Ovary (tissue), 9 donors: ENCODE data around the gene MCU. TPM values are rescaled to one million over a fixed set of nuclear protein-coding genes. Genes with fewer than 3 reads are reported as not detected.

Experiments
- DNase-seq, 5 donors: peaks; one replicate each; pipeline ENCODE4 v3.0.0-alpha.2; 2019 to 2020
- H3K27ac ChIP-seq, 2 donors: fragments of 200-600 bp; one replicate each; pipeline versions ENCODE4 v1.5.1 to v1.8.0; 2019 to 2022
- H3K27me3 ChIP-seq: fragments of 200-600 bp; one replicate; pipeline ENCODE4 v1.8.0; 2022
- H3K36me3 ChIP-seq: fragments of 200-600 bp; sonication (generic); one replicate; pipeline ENCODE4 v1.5.1; 2019
- H3K4me1 ChIP-seq: one replicate; pipeline ENCODE4 v1.8.1; 2013; ENCODE audit warnings: mild to moderate bottlenecking, moderate library complexity; ENCODE audit not compliant: insufficient read depth
- H3K4me3 ChIP-seq: fragments of 200-600 bp; sonication (generic); one replicate; pipeline ENCODE4 v1.5.1; 2017
- H3K9me3 ChIP-seq, 2 donors: fragments of 200-600 bp in 1 of 2; sonication (generic) in 1 of 2; one replicate each; pipeline versions ENCODE4 v1.5.1 to v1.8.1; 2013 to 2019; ENCODE audit warnings: mild to moderate bottlenecking in 1 of 2, moderate library complexity in 1 of 2
- CTCF ChIP-seq, 3 donors: fragments of 450-650 bp in 2 of 3; fragments of 200-600 bp in 1 of 3; IDR thresholded peaks; one replicate each; pipeline versions ENCODE4 v1.5.1 to v1.8.0; 2016 to 2022; ENCODE audit warnings: antibody characterized with exemption in 3 of 3, mild to moderate bottlenecking in 1 of 3
- EP300 ChIP-seq: sonication (generic); formaldehyde crosslinking; IDR thresholded peaks from one replicate; pipeline ENCODE4 v1.6.1; 2017; ENCODE audit warnings: antibody characterized with exemption
- POLR2A ChIP-seq: fragments of 450-650 bp; IDR thresholded peaks from one replicate; pipeline ENCODE4 v1.6.1; 2017; ENCODE audit warnings: antibody characterized with exemption, mild to moderate bottlenecking, moderate library complexity
- WGBS, 3 donors: extraction: QIAGEN DNeasy Blood & Tissue Kit in 1 of 3; methylation state at CpG; one replicate each; pipeline versions ENCODE4 v1.1.5 to v1.1.7; 2013 to 2017; 5-methylcytosine and 5-hydroxymethylcytosine counted together
- intact Hi-C, 4 donors: fragments of 100-400 bp; cut with DNase I; formaldehyde crosslinking; loops; one replicate each; pipeline versions ENCODE4 v1.11.0 to v1.15.1; 2022 to 2023
- polyA plus RNA-seq, 2 donors: library from polyadenylated mRNA; stranded (reverse); fragments of 200-250 nt in 1 of 2; fragments of 350-450 nt in 1 of 2; fragmentation: Illumina TruSeq in 1 of 2; extraction: RNeasy Lipid Tissue Mini Kit (QIAGEN cat#74804) in 1 of 2; gene quantifications; one replicate each; pipeline ENCODE4 v1.2.3, GENCODE V29; 2013 to 2014
- total RNA-seq, 7 donors: library from RNA; depleted of rRNA in 2 of 7; stranded (reverse); fragments of >200 nt in 2 of 7; fragmentation: NEBNext Ultra II Directional in 3 of 7; extraction: Animal tissue kit (Norgen Biotek cat#: 25700) in 3 of 7; gene quantifications; one replicate each; pipeline versions ENCODE4 v1.1.0 to v1.2.4, GENCODE V29; 2016 to 2023
- donor health status: DM: no; HTN: no; CAD: no; lungs with moderate emphysema.
- donor health status: DM: no; HTN: no; CAD: no.
- donor health status: Bipolar disorder and iron deficiency.
- donor health status: DM: yes; HTN: yes; CAD: no.
- donor health status: DM: no; HTN: no; CAD: no.
- donor health status: DM: yes; HTN: yes; CAD: no.

MCU gene
- total and polyA plus RNA-seq, 9 donors, result 10.3 to 27.1 (median 12.8) TPM

GRCh38 chr10:72702868-72703581 is 11.1 kb downstream of the MCU start:
- no peak for TF ChIP-seq POLR2A
- no peak for TF ChIP-seq CTCF (IDR thresholded peaks at IDR 0.05)
- TF ChIP-seq EP300, result no peak
- no peak overlapping the region for H3K4me3 ChIP-seq
- no peak overlapping the region for H3K27ac ChIP-seq
- H3K9me3 ChIP-seq, result no peaks in the 10 kb centered on the region
- no peaks in the 10 kb centered on the region for H3K36me3 ChIP-seq
- H3K4me1 ChIP-seq, result no peaks in the 10 kb centered on the region
- intact Hi-C loops, result loop anchor here in 2 of 4 donors (10.0 kb wide), 1 partner anchor 132 kb away; no protein-coding TSS in a partner anchor
- 75 to 86% (median 76%) methylated on average over 3 of the region's 3 CpGs for WGBS, 3 donors
- DNase-seq, result no peak
- no peaks in the 10 kb centered on the region for H3K27me3 ChIP-seq

- Histone ChIP-seq H3K27me3 (no peaks in the 10 kb centered on the region), H3K36me3 (no peaks in the 10 kb centered on the region), H3K4me3 (no peak overlapping the region), H3K4me1 (peaks cover 1% of the 10 kb centered on the region), H3K27ac (no peak overlapping the region), H3K9me3 (no peaks in the 10 kb centered on the region)
- WGBS, 3 donors, result 89 to 90% (median 90%) methylated on average over 4 of the region's 4 CpGs
- DNase-seq, result no peak
- intact Hi-C loops, result loop anchor here in 2 of 4 donors (10.0 kb wide), 1 partner anchor 131 kb away; no protein-coding TSS in a partner anchor
- no peak for TF ChIP-seq EP300
Observed at GRCh38 chr10:72704117-72704516, 12.2 kb downstream of the MCU start.

- Histone ChIP-seq H3K4me3 (no peak overlapping the region), H3K36me3 (no peaks in the 10 kb centered on the region), H3K27me3 (no peaks in the 10 kb centered on the region), H3K4me1 (peaks cover 6% of the 10 kb centered on the region), H3K27ac (peak overlapping the region in 1 of 2 donors; percentile 42), H3K9me3 (no peaks in the 10 kb centered on the region)
- DNase-seq, result peak in 1 of 5 donors; percentile 47
- TF ChIP-seq POLR2A, result no peak
- TF ChIP-seq CTCF (IDR thresholded peaks at IDR 0.05), result no peak
- TF ChIP-seq EP300, result no peak
- intact Hi-C loops, result loop anchor here in 2 of 4 donors (10.0 kb wide), 1 partner anchor 126 kb away; no protein-coding TSS in a partner anchor
- WGBS, 3 donors, result 2 to 5% (median 2%) methylated on average over 1 of the region's 1 CpG
Observed at GRCh38 chr10:72709041-72709440, 17.1 kb downstream of the MCU start.

GRCh38 chr10:72712136-72712535 is 20.2 kb downstream of the MCU start:
- peaks cover 6% of the 10 kb centered on the region for H3K4me1 ChIP-seq
- H3K36me3 ChIP-seq, result no peaks in the 10 kb centered on the region
- no peak for DNase-seq
- TF ChIP-seq EP300, result no peak
- no peak for TF ChIP-seq POLR2A
- no peak for TF ChIP-seq CTCF (IDR thresholded peaks at IDR 0.05)
- no peaks in the 10 kb centered on the region for H3K27me3 ChIP-seq
- WGBS, 3 donors, result 1 to 6% (median 1%) methylated on average over 2 of the region's 2 CpGs
- H3K4me3 ChIP-seq, result no peak overlapping the region
- H3K9me3 ChIP-seq, result no peaks in the 10 kb centered on the region
- peak overlapping the region in 1 of 2 donors; percentile 19 for H3K27ac ChIP-seq
- intact Hi-C loops, result no loop called here

- TF ChIP-seq POLR2A (no peak), CTCF (IDR thresholded peaks at IDR 0.05) (no peak), EP300 (no peak)
- no peak overlapping the region for H3K4me3 ChIP-seq
- WGBS, 3 donors, result 96 to 100% (median 98%) methylated on average over 2 of the region's 2 CpGs
- no peak for DNase-seq
- no peaks in the 10 kb centered on the region for H3K36me3 ChIP-seq
- H3K27me3 ChIP-seq, result no peaks in the 10 kb centered on the region
- H3K9me3 ChIP-seq, result no peaks in the 10 kb centered on the region
- intact Hi-C loops, result no loop called here
- H3K27ac ChIP-seq, result no peak overlapping the region
- H3K4me1 ChIP-seq, result no peaks in the 10 kb centered on the region
Observed at GRCh38 chr10:72719941-72720592, 28.1 kb downstream of the MCU start.
